OCI-LY1 (cell line): ENCODE data around the gene NXN.
"Not testable (repeated sequence)": the region's sequence is repeated elsewhere in the genome, so short reads cannot be mapped to it uniquely, and the experiment has no call there.

ENCODE experiments used
- H2AFZ ChIP-seq: fragments of 200-600 bp; sonication (generic), shearing (Covaris generic); 2 replicates; pipeline ENCODE4 v1.6.0; 2014; ENCODE audit warnings: antibody characterized with exemption, mild to moderate bottlenecking, low read length
- H3F3A ChIP-seq: fragments of 200-600 bp; sonication (generic), shearing (Covaris generic); 2 replicates; pipeline ENCODE4 v1.6.0; 2014; ENCODE audit warnings: mild to moderate bottlenecking, antibody characterized with exemption, low read length, moderate library complexity; ENCODE audit not compliant: insufficient read depth
- H3K27ac ChIP-seq: fragments of 200-600 bp; sonication (generic); 2 replicates; pipeline ENCODE4 v1.5.1; 2014; ENCODE audit warnings: low read length, mixed run types, mild to moderate bottlenecking, low read depth; ENCODE audit not compliant: poor library complexity, severe bottlenecking
- H3K27me3 ChIP-seq: fragments of 200-600 bp; sonication (generic); 2 replicates; pipeline ENCODE4 v1.6.0; 2014; ENCODE audit warnings: antibody characterized with exemption, mild to moderate bottlenecking, low read length, moderate library complexity; ENCODE audit not compliant: insufficient read depth
- H3K36me3 ChIP-seq: fragments of 200-600 bp; sonication (generic); 2 replicates; pipeline ENCODE4 v1.6.1; 2014; ENCODE audit warnings: mild to moderate bottlenecking, antibody characterized with exemption, low read length, moderate library complexity, mixed read lengths; ENCODE audit not compliant: insufficient read depth
- H3K4me1 ChIP-seq: fragments of 200-600 bp; sonication (generic); 2 replicates; pipeline ENCODE4 v1.5.1; 2014; ENCODE audit warnings: mild to moderate bottlenecking, low read length, moderate library complexity; ENCODE audit not compliant: insufficient read depth, severe bottlenecking
- H3K4me2 ChIP-seq: fragments of 200-600 bp; sonication (generic), shearing (Covaris generic); 2 replicates; pipeline ENCODE4 v1.6.1; 2014; ENCODE audit warnings: low read length
- H3K4me3 ChIP-seq: fragments of 200-600 bp; sonication (generic); 2 replicates; pipeline ENCODE4 v1.5.1; 2014; ENCODE audit warnings: low read length, low read depth, mild to moderate bottlenecking, mixed read lengths; ENCODE audit not compliant: poor library complexity, severe bottlenecking
- H3K79me2 ChIP-seq: fragments of 200-600 bp; shearing (Covaris generic); 2 replicates; pipeline ENCODE4 v1.6.1; 2016; ENCODE audit warnings: mixed run types, low read length, mixed read lengths; ENCODE audit not compliant: insufficient read depth
- H3K9ac ChIP-seq: fragments of 200-600 bp; sonication (generic), shearing (Covaris generic); 2 replicates; pipeline ENCODE4 v1.6.1; 2014; ENCODE audit warnings: mild to moderate bottlenecking, low read length, mixed read lengths
- H3K9me2 ChIP-seq: fragments of 200-600 bp; sonication (generic), shearing (Covaris generic); 2 replicates; pipeline ENCODE4 v1.6.1; 2014; ENCODE audit warnings: low read depth, mild to moderate bottlenecking, low read length, mixed read lengths
- H3K9me3 ChIP-seq: fragments of 200-600 bp; shearing (Covaris generic); 2 replicates; pipeline ENCODE4 v1.6.1; 2014; ENCODE audit warnings: low read length, mixed read lengths
- H4K20me1 ChIP-seq: fragments of 200-600 bp; sonication (generic), shearing (Covaris generic); 2 replicates; pipeline ENCODE4 v1.6.0; 2016; ENCODE audit warnings: mild to moderate bottlenecking, low read length; ENCODE audit not compliant: insufficient read depth
- EZH2 ChIP-seq: fragments of 200-600 bp; sonication (generic), shearing (Covaris generic); IDR thresholded peaks from 2 replicates; pipeline ENCODE4 v1.8.0; 2017; ENCODE audit warnings: borderline replicate concordance, mixed run types, mild to moderate bottlenecking, antibody characterized with exemption, low read length, moderate library complexity, mixed read lengths
- TF ChIP-seq, protein P1 (sequence below): fragments of 200-600 bp; sonication (generic), shearing (Covaris generic); IDR thresholded peaks from 2 replicates; pipeline ENCODE4 v1.5.1; 2017; ENCODE audit warnings: mild to moderate bottlenecking, antibody characterized with exemption, low read length, moderate library complexity, mixed read lengths

The NXN gene

DNA sequence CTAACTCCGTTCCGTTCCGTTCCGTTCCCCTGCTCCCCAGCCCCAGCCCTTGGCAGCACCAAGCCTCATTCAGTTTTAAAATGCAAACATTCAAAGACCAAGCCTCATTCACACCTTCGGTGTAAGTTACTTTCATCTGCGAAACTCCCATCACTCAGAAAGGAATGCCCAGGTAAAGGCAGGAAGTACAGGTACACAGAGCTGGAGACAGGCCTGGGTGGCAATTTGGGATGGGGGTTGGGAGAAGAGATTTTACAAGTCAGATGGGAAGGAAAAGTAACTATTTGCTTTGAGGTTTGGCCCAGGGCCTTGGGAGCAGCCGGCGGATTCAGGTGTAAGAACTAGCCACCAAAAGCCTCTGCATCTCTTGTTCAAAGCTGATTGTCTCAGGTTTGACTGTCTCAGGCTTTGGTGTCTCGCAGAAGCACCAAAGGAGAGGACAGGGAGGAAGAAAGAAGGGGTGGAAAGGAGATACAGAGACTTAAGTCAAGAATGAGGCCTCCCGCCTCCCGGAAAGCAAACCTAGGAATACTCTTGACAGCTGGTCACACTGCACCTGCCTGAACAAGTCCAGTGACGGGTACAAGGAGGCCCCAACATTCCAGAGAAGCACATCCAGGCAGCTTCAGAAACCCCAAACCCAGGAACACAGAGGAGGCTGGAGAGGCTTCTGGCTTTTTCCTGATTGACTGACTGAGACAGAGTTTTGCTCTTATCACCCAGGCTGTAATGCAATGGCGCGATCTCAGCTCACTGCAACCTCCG is 54.7 kb downstream of the NXN start:
- Histone ChIP-seq H3K4me2 (no peak overlapping the region), H3K27ac (no peak overlapping the region)

DNA sequence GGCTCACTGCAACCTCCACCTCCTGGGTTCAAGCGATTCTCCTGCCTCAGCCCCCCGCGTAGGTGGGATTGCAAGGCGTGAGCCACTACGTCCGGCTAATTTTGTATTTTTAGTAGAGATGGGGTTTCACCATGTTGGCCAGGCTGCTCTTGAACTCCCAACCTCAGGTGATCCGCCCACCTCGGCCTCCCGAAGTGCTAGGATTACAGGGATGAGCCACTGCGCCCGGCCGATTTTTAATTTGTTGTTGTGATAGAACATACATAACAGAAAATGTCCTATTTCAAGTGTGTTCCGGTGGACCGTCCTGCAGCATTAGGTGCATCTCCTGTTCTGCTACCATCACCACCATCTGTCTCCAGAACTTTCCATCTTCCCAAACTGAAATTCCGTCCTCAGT is 55.3 kb downstream of the NXN start:
- H3F3A ChIP-seq, H3K9me3 ChIP-seq, H3K4me3 ChIP-seq, H3K36me3 ChIP-seq, H3K27me3 ChIP-seq, H3K4me2 ChIP-seq, H3K79me2 ChIP-seq, H3K27ac ChIP-seq, H4K20me1 ChIP-seq, H3K9me2 ChIP-seq, H3K9ac ChIP-seq, H2AFZ ChIP-seq, H3K4me1 ChIP-seq: not testable (repeated sequence)

More for the DNA sequence above, 54.7 kb downstream of the NXN start:
- H3F3A ChIP-seq = no peaks in the 10 kb centered on the region
- H3K4me1 ChIP-seq = no peaks in the 10 kb centered on the region
- H3K9ac ChIP-seq = no peak overlapping the region
- H3K79me2 ChIP-seq = no peaks in the 10 kb centered on the region
- H2AFZ ChIP-seq = no peak overlapping the region
- H3K9me3 ChIP-seq = no peaks in the 10 kb centered on the region
- no peaks in the 10 kb centered on the region for H3K36me3 ChIP-seq
- no peaks in the 10 kb centered on the region for H3K9me2 ChIP-seq
- H3K4me3 ChIP-seq = no peak overlapping the region
- no peak for TF ChIP-seq EZH2
- TF ChIP-seq, protein P1, sequence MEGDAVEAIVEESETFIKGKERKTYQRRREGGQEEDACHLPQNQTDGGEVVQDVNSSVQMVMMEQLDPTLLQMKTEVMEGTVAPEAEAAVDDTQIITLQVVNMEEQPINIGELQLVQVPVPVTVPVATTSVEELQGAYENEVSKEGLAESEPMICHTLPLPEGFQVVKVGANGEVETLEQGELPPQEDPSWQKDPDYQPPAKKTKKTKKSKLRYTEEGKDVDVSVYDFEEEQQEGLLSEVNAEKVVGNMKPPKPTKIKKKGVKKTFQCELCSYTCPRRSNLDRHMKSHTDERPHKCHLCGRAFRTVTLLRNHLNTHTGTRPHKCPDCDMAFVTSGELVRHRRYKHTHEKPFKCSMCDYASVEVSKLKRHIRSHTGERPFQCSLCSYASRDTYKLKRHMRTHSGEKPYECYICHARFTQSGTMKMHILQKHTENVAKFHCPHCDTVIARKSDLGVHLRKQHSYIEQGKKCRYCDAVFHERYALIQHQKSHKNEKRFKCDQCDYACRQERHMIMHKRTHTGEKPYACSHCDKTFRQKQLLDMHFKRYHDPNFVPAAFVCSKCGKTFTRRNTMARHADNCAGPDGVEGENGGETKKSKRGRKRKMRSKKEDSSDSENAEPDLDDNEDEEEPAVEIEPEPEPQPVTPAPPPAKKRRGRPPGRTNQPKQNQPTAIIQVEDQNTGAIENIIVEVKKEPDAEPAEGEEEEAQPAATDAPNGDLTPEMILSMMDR = no peak
- H4K20me1 ChIP-seq = no peaks in the 10 kb centered on the region
- no peaks in the 10 kb centered on the region for H3K27me3 ChIP-seq

GRCh38 chr17:923633-924032 is 55.9 kb downstream of the NXN start:
- H3K4me2 ChIP-seq = no peak overlapping the region

More at GRCh38 chr17:923633-924032, 55.9 kb downstream of the NXN start:
- Histone ChIP-seq H3K9me3 (no peaks in the 10 kb centered on the region), H3K4me3 (no peak overlapping the region), H3K4me1 (no peaks in the 10 kb centered on the region), H3K36me3 (no peaks in the 10 kb centered on the region), H3K9me2 (no peaks in the 10 kb centered on the region), H3K79me2 (no peaks in the 10 kb centered on the region), H3K9ac (no peak overlapping the region), H3K27ac (no peak overlapping the region), H4K20me1 (no peaks in the 10 kb centered on the region), H2AFZ (no peak overlapping the region), H3K27me3 (no peaks in the 10 kb centered on the region), H3F3A (no peaks in the 10 kb centered on the region)
- TF ChIP-seq, protein P1 = no peak
- no peak for TF ChIP-seq EZH2
